GM18909 (cell line): ENCODE measurements around the gene BLOC1S6.
A peak's percentile ranks its signal among the peaks of the same experiment; 100 is the strongest.

Source experiments
- ATAC-seq: cut with Tn5 transposase; IDR thresholded peaks from one replicate; pipeline ENCODE4 v1.9.1; 2021; ENCODE audit warnings: mild to moderate bottlenecking; ENCODE audit not compliant: unreplicated experiment, poor library complexity

BLOC1S6 gene

DNA sequence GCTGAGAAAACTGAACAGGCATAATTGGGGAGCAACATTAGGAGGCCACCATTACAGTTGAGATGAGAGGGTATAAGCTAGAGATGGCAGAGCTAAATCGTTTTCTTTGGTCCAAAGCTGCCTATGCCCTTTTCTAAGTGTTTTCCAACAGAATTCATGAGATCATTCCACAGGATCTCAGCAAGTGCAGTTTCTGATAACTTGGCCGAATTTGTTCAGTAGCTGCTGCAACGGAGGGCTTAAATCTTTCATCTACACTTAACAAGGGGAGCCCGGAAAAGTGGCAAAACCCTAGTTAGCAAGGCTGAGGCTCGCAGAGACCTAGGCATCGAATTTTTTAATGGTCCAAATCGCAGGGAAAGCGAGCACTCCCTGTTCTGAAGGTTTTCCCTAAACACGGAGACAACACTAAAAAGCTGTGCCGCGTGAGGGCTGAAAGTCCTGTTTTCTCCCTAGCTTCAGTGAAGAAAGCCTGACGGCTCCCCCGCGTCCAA, 531 bp upstream of the BLOC1S6 start:
- peak; percentile 6 for ATAC-seq

DNA sequence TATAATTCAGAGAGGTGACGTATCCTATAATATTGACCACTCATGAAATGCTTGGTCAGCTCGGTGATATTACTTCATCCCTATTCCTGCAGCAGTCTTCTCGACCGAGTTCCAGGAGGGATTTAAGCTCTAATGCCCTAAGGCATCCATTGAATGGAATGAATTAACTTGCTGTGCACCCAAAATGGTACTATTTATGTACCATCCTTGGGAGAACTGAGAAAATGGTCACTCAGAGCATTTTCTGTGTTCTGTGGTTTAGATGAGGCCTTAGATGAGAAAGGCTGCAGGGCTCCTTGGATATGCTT, 638 bp downstream of the BLOC1S6 start:
- no peak for ATAC-seq

DNA sequence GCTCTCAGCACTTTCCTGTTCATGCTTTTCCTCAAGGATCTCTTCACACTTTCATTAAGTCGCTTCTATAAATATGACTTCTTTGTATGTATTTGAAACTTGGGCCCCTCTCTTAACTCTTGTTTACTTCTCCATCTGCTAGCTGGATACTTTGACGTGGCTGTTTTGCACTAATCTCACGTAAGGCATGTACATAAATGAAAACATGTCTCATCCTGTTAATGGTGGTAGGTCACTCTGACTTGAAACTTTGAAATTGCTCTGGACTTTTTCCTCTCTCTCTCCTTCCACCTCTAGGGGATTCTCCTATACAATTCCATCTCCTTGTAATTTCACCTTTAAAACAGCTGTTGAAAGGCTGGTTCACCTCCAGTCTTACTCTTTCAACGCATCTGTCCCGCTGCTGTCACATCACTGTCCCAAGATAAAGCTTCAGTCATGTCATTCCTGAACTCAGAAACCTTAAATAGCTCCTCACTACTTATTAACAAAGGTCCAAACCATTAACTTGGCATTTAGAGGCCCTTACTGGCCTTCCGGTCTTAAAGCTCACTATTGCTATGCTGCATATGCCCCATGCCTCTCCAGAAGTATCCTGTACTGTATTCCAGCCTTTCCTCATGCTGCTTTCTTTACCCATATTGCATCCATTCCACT, 1.2 kb downstream of the BLOC1S6 start:
- no peak for ATAC-seq

- ATAC-seq = no peak
Observed at GRCh38 chr15:45589256-45589655, 2.1 kb downstream of the BLOC1S6 start.

- no peak for ATAC-seq
Observed at GRCh38 chr15:45594319-45594718, 7.1 kb downstream of the BLOC1S6 start.

DNA sequence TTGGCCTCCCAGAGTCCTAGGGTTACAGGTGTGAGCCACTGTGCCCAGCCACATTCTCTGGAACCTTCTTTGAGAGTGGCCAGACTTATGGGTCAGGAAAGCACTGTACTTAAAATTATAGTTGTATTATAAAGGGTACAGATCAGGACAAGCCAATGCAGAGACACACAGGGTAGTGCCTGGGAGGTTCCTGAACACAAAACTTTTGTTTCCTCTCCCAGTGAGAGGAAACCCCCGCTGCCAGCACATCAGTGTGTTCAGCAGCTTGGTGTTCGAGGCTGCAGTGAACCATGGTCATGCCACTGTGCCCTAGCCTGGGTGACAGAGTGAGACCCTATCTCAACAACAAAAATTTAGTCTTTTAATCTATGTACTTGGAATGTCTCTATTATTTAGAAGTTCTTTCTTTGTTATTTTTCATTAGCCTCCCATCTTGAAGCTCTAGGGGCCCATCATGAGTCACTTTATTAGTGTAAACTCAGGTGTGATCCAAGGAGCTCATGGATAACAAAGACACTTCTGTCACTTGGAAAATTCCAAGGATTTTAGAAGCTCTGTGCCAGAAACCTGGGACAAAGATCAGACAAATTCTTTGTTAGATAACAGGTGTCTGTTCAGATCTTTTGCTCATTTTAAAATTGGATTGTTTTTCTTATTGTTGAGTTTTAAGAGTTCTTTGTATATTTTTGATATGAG, 7.8 kb downstream of the BLOC1S6 start:
- no peak for ATAC-seq

GRCh38 chr15:45603881-45604280, 16.7 kb downstream of the BLOC1S6 start:
- ATAC-seq = no peak

DNA sequence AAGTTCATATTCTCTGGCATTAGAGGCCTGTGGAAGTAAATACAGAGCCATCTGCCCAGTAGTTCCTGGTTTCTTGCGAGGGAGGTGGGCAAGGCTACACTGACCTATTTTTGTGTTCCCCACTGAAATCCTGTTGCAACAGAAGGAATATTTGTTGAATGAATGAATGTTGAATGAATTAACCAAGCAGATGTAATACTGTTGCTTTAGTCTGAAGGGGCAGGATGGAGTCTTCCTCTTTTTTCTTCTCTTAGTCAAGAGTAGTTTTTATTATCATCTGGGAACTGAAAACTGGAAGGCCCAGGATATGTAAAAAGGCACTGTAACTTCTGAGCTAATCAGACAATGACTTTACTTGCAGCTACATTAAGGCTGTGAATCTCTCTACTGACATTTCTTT, 17.1 kb downstream of the BLOC1S6 start:
- no peak for ATAC-seq

- ATAC-seq = no peak
Observed at GRCh38 chr15:45606413-45606812, 19.2 kb downstream of the BLOC1S6 start.

- no peak for ATAC-seq
Observed at GRCh38 chr15:45606841-45607240, 19.7 kb downstream of the BLOC1S6 start.

DNA sequence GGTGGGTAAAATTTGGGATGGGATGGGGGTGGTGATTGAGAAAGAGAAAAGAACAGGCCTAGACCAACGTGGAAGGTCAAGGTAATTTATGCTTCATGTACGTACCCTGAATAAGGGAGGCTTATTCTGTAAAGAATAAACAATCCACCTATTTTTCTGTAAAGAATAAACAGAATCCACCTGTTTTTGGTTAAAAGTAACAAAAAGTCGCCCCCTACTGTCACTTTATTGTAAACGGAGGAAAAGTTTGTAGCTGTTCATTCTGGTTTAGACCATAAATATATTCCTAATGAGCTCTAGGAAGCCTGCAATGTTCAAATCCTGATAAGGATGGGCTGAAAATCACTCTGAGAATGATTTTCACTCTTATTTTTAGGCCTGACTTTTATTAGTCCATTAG, 24.1 kb downstream of the BLOC1S6 start:
- no peak for ATAC-seq

GRCh38 chr15:45612790-45613415, 25.7 kb downstream of the BLOC1S6 start:
- no peak for ATAC-seq

- ATAC-seq = no peak
Observed at GRCh38 chr15:45616901-45617323, 29.7 kb downstream of the BLOC1S6 start.

DNA sequence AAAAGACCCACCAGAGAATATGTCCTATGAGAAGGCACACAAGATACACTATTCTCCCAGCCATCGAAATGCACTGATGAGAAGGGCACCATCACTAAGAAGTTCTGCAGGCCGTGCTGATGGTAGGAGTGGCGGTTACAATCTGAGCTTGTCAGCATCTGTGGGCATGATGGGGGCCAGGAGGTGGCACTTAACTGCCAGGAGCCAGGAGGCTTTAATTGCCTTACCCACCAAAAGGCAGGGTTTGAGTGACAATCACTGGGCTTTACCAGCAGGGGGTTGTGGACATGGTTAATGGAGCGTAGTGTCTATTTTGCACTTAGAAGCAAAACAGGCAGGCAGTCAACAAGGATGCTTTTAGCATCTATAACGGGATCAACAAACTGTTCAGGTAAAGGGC, 31.6 kb downstream of the BLOC1S6 start:
- ATAC-seq = no peak

- no peak for ATAC-seq
Observed at GRCh38 chr15:45628136-45628535, 41.0 kb downstream of the BLOC1S6 start.

DNA sequence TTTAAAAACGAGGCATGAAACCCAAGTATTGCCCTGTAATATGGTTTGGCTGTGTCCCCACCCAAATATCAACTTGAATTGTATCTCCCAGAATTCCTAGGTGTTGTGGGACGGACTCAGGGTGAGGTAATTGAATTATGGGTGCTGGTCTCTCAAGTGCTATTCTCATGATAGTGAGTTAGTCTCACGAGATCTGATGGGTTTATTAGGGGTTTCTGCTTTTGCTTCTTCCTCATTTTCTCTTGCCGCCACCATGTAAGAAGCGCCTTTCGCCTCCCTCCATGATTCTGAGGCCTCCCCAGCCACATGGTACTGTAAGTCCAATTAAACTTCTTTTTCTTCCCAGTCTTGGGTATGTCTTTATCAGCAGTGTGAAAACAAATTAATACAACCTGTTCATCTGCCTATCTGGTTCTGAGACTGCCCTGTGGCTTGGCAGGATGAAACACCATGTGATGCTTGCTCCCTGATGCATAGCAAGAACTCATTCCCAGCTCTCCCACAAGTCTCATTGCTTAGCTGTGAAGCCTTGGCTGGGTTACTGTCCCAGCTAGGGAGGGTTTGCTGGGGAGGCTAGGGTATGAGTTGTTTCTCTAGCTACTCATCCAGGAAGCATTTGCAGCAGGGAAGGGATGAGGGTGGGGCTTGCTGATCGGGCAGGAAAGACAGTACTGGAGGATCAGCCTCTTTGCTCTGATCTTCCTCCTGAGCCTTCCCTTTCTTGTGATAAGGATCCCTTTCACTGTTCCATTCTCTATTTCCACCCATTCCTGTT, 43.9 kb downstream of the BLOC1S6 start:
- ATAC-seq = no peak

DNA sequence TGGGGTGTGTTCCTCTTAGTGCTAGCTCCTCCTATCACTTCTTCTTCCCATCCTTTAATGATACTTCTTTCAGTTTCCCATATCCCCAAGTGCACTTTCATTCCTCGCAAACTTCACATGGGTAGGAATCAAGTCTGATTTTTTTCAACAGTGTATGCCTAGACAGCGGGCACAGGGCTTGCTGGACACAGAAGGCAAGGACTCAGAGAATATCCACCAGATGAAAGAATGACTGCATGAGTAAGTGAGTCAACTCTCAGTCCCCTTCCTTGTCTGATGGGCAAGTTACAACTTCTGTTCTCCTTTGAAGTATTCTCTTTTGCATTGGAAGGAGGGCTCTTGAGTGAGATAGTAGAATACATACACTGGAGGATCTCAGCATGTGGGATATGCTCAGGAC, 44.6 kb downstream of the BLOC1S6 start:
- no peak for ATAC-seq

- ATAC-seq = peak; percentile 78
Observed at GRCh38 chr15:45634432-45635190, 47.4 kb downstream of the BLOC1S6 start, which contains the start of gene SQOR. Gene SQOR, plus strand, starts transcription at chr15:45635029. Its CDS starts 23,895 bp downstream, at chr15:45658924.

GRCh38 chr15:45635191-45635638, 48.0 kb downstream of the BLOC1S6 start:
- ATAC-seq = peak; percentile 58

DNA sequence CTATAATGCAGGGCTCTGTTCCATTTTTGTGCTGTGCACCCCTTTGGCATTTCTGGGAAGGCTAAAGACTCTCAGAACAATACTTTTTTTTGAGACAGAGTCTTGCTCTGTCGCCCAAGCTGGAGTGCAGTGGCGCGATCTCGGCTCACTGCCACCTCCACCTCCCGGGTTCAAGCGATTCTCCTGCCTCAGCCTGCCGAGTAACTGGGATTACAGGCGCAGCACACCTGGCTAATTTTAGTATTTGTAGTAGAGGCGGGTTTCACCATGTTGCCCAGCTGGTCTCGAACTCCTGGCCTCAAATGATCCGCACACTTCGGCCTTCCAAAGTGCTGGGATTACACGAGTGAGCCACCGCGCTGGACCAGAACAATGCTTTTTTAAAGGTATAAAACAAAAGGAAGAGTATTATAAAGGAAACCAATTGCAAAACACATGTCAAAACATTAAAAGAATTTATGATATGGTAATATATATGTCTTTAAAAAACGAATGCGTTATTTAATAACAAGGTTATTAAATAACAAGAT, 48.6 kb downstream of the BLOC1S6 start:
- ATAC-seq = no peak
